Right renal pelvis (tissue), 4 donors: Measurements from ENCODE around the gene STRIT1. TPM values are rescaled to one million over a fixed set of nuclear protein-coding genes. Genes with fewer than 3 reads are reported as not detected.
"Not testable (repeated sequence)": the region's sequence is repeated elsewhere in the genome, so short reads cannot be mapped to it uniquely, and the experiment has no call there.

Source experiments
- DNase-seq, 4 donors: peaks; one replicate each; pipeline ENCODE4 v3.0.0-alpha.2; 2013; ENCODE audit warnings: low read depth in 4 of 4, low spot score in 3 of 4, missing footprints in 1 of 4
- polyA plus RNA-seq, 4 donors: library from polyadenylated mRNA; unstranded; fragments of 120-200 nt; gene quantifications; one replicate each; pipeline ENCODE4 v1.2.1, GENCODE V29; 2013; ENCODE audit not compliant: insufficient read length in 4 of 4

The STRIT1 gene
- polyA plus RNA-seq, 4 donors, result 1.2 to 3.3 (median 1.9) TPM

DNA sequence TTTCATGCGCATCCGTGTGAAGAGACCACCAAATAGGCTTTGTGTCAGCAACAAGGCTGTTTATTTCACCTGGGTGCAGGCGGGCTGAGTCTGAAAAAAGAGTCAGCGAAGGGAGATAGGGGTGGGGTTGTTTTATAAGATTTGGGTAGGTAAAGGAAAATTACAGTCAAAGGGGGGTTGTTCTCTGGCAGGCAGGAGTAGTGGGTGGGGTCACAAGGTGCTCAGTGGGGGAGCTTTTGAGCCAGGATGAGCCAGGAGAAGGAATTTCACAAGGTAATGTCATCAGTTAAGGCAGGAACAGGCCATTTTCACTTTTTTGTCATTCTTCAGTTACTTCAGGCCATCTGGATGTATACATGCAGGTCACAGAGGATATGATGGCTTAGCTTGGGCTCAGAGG lies 19.0 kb downstream of the STRIT1 start:
- DNase-seq, result not testable (repeated sequence)

- no peak for DNase-seq
These were observed 22.2 kb downstream of the STRIT1 start for GRCh38 chr3:155271343-155271613.

DNA sequence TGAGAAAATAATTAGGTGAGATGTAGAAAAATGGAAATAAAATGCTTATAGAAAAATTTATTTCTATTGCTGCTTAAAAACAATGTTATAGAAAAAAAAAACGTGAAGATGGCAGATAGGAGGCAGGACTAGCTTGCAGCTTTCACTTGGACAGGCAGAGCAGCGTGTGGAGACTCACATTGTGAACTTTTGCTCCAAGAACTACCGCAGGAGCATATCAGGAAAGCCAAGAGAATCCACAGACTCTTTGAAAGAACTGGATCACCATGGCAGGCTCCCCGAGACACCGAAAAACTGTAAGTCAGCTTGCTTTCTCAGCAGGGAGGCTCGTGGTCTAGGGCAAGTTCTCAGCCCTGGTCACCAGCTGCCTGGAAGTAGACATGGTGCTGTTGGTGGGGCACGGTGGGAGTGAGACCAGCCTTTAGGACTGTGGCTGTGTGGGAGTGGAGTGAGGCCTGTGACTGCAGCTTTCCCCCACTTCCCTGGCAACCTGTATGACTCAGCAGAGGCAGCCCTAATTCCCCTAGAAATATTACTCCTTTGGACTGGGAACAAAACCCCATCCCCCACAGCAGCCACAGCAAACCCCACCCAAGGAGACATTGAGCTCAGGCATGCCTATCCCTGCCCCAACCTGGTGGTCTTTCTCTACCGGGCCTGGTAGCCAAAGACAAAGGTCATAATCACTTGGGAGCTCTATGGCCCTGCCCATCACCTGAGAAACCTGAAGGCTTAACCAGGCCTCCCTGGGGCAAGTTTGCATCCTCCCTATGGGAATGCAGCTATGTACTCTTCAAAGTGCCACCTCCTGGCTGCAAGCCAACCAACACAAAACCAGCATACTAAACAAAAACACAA lies 22.8 kb downstream of the STRIT1 start:
- no peak for DNase-seq

GRCh38 chr3:155270063-155270462 lies 23.4 kb downstream of the STRIT1 start:
- peak in 2 of 4 donors; percentile 5 to 15 for DNase-seq

DNA sequence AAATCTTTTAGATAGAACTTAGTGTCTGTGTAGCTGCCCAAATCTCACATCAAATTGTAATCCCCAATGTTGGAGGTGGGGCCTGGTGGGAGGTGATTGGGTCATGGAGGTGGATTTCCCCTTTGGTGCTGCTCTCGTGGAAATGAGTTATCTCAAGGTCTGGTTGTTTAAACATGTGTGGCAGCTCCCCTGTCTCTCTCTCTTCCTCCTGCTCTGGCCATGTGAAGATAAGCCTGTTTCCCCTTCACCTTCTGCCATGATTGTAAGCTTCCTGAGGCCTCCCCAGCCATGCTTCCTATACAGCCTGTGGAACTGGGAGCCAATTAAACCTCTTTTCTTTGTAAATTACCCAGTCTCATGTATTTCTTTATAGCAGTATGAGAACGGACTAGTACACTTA lies 30.6 kb downstream of the STRIT1 start:
- DNase-seq, result not testable (repeated sequence)

DNA sequence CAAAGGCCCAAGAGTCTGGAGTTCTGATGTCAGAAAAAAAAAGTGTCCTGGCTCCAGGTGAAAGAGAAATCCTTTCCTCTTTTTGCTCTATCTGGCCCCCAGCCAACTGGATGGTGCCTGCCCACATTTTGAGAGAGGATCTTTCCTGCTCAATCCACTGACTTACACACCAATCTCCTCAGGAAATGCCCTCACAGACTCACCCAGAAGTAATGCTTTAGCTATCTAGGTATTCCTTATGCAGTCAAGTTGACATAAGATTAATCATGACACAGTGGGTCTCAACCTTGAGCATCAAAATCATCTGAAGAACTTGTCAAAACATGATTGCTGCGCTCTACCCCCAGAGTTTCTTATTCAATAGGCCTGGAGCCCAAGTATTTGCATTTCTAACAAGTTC lies 31.2 kb downstream of the STRIT1 start:
- no peak for DNase-seq

DNA sequence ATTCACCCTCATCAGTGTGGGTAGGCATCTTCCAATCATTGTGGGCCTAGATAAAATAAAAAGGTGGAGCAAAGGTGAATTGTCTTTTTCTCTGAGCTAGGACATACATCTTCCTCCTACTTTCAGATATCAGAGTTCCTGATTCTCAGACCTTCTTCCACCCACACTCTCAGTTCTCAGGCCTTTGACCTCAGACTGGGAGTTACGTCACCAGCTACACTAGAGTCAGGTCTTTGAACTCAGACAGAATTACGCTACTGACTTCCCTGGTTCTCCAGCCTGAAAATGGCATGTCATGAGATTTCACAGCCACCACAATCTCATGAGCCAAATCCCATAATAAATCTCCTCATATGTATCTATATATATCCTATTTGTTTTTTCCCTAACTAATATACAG lies 39.0 kb downstream of the STRIT1 start:
- no peak for DNase-seq

DNA sequence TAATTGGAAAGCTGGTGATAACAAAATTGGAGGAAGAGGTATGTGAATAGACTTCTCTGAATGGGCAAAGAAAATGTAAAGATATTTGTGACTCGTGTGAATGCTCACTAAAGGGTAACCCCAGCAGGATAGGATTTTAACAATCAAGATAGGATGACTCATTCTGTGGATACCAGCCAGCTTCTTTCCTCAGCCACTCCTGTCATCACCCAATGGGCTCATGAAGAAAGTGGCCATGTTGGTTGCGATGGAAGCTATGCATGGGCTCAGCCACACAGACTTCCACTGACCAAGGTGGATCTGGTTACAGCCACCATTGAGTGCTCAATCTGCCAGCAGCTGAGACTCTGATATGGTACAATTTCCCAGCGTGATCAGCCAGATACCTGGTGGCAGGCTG lies 40.9 kb downstream of the STRIT1 start:
- no peak for DNase-seq

DNA sequence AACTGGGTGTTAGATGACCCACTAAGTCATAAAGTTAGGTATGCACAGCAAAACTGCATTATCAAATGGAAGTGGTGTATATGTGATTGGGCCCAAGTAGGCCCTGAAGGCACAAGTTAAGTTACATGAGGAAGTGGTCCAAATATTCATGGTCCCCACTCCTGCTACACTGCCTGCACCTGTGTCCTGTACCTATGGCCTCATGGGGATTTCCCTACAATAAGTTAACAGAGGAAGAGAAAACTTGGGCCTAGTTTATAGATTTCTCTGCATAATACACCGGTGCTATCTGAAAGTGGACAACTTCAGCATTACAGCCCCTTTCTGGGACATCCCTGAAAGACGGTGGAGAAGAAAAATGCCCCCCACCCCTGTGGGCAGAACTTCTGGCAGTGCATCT lies 41.5 kb downstream of the STRIT1 start:
- no peak for DNase-seq

DNA sequence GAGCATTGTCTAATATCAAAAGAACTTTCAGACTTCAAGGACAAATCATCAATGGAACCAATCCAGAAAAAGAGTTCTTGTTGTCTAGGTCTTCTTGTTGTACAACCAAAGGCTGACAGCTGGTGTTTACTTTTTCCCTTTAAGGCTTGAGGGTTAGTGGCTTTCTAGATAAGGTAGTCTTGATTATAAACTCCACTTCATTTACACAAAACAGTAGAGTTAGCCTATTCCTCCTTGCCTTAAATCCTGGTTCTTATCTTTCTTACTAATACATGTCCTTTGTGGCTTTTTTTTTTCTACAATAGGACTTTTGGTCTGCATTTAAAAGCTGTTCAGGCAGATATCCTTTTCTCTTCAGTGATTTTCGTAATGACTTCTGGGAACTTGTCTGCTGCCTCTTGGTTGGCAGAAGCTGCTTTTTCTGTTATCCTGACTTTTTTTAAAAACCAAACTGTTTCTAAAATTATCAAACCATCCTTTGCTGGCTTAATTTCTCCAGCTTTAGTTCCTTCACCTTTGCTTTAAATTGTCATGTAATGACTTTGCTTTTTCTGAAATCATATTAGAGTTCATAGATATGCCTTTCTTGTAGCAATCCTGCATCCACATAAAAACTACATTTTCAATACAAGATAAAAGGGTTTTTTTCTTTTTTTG lies 44.8 kb downstream of the STRIT1 start:
- DNase-seq, result no peak

DNA sequence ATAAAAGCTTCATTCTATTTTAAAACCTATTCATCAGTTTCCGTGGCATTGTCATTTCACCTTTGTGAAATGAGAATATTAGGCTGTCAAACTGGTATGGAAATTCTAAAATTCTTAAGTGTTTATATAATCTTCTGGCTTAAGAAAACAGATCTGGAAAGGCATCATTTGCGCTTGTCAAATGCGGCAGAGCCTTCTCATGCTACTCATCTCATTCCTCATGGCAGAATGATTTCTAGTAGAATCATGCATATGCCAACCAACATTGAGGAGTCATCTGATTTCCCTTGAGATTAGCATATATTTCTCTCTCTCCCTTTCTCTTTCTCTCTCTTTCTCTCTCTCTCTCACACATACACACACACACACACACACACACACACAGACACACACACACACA lies 48.8 kb downstream of the STRIT1 start:
- no peak for DNase-seq

DNA sequence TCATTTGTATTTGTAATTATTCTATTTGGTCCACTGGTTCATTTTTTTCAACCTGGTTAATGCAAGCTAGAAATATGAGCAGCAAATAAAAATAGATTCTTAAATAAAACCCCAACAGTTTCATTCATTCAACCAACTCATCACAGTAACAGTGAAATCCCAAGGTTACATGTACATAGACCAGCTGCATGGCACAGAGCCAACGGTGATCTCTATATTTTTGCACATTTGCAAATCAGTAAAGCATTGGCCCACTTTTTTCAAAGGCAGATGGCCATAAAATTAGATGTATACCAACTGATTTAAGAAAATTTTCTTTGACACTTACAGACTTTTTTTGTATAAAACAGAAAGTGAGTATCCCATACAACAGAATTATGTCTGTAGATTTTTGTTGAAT lies 49.3 kb downstream of the STRIT1 start:
- DNase-seq, result no peak

GRCh38 chr3:155243512-155243921 lies 50.0 kb downstream of the STRIT1 start:
- no peak for DNase-seq

DNA sequence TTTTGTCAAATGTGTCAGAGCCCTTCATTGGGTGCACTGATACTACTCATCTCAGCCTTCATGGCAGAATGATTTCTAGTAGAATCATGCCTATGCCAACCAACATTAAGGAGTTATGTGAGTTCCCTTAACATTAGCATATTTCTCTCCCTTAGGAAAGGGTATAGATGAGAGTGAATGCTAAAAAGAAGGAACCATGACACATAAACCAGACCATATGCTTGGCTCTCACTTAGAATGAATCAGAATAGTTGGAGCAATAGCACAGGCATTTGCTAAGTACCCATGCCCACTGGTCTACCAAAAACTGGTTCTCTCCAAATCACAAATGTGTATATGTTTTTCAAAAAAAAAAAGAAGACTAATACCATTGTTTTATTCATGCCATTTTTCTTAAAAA lies 51.1 kb downstream of the STRIT1 start:
- no peak for DNase-seq

GRCh38 chr3:155241579-155241978 lies 51.9 kb downstream of the STRIT1 start:
- DNase-seq, result no peak

Other genes with a start within 250 kb of the STRIT1 start
- 100 to 1,000 TPM; 403 to 536 (median 478) TPM for gene MME, start 213.4 kb downstream of the STRIT1 start, polyA plus RNA-seq